Fibroblast of the aortic adventitia (primary cell): ENCODE data around the gene DDX39B. TPM values are rescaled to one million over a fixed set of nuclear protein-coding genes. Genes with fewer than 3 reads are reported as not detected.

ENCODE experiments used
- DNase-seq: peaks from one replicate; pipeline ENCODE4 v3.0.0-alpha.2; 2010; ENCODE audit warnings: low read depth
- H3K4me3 ChIP-seq: 2 replicates; pipeline ENCODE4 v1.5.1; 2011; ENCODE audit warnings: low read depth, mild to moderate bottlenecking, control low read depth, low read length, moderate library complexity
- total RNA-seq: library from RNA; depleted of rRNA; stranded (reverse); fragments of >200 nt; gene quantifications from 2 replicates; pipeline ENCODE4 v1.2.3, GENCODE V29; 2012; ENCODE audit warnings: low replicate concordance
- TF ChIP-seq, protein P1 (sequence below): IDR thresholded peaks from 2 replicates; pipeline ENCODE4 v1.5.1; 2011; ENCODE audit warnings: mild to moderate bottlenecking, low read length, control low read depth, inconsistent platforms; ENCODE audit not compliant: insufficient read depth

The DDX39B gene
- total RNA-seq, 1 donor, result 290 TPM

- H3K4me3 ChIP-seq, result no peak overlapping the region
- no peak for DNase-seq
- TF ChIP-seq, protein P1, sequence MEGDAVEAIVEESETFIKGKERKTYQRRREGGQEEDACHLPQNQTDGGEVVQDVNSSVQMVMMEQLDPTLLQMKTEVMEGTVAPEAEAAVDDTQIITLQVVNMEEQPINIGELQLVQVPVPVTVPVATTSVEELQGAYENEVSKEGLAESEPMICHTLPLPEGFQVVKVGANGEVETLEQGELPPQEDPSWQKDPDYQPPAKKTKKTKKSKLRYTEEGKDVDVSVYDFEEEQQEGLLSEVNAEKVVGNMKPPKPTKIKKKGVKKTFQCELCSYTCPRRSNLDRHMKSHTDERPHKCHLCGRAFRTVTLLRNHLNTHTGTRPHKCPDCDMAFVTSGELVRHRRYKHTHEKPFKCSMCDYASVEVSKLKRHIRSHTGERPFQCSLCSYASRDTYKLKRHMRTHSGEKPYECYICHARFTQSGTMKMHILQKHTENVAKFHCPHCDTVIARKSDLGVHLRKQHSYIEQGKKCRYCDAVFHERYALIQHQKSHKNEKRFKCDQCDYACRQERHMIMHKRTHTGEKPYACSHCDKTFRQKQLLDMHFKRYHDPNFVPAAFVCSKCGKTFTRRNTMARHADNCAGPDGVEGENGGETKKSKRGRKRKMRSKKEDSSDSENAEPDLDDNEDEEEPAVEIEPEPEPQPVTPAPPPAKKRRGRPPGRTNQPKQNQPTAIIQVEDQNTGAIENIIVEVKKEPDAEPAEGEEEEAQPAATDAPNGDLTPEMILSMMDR, result no peak
Measured at GRCh38 chr6:31579119-31579505, 37.3 kb upstream of the DDX39B start.

GRCh38 chr6:31578184-31579118, 36.6 kb upstream of the DDX39B start:
- TF ChIP-seq, protein P1, result no peak
- no peak for DNase-seq
- H3K4me3 ChIP-seq, result no peak overlapping the region

DNA sequence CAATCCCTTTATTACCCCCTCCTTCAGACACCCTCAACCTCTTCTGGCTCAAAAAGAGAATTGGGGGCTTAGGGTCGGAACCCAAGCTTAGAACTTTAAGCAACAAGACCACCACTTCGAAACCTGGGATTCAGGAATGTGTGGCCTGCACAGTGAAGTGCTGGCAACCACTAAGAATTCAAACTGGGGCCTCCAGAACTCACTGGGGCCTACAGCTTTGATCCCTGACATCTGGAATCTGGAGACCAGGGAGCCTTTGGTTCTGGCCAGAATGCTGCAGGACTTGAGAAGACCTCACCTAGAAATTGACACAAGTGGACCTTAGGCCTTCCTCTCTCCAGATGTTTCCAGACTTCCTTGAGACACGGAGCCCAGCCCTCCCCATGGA, 35.8 kb upstream of the DDX39B start:
- no peak overlapping the region for H3K4me3 ChIP-seq
- DNase-seq, result no peak
- TF ChIP-seq, protein P1, result no peak

DNA sequence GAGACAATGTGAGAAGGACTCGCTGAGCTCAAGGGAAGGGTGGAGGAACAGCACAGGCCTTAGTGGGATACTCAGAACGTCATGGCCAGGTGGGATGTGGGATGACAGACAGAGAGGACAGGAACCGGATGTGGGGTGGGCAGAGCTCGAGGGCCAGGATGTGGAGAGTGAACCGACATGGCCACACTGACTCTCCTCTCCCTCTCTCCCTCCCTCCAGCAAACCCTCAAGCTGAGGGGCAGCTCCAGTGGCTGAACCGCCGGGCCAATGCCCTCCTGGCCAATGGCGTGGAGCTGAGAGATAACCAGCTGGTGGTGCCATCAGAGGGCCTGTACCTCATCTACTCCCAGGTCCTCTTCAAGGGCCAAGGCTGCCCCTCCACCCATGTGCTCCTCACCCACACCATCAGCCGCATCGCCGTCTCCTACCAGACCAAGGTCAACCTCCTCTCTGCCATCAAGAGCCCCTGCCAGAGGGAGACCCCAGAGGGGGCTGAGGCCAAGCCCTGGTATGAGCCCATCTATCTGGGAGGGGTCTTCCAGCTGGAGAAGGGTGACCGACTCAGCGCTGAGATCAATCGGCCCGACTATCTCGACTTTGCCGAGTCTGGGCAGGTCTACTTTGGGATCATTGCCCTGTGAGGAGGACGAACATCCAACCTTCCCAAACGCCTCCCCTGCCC, 35.2 kb upstream of the DDX39B start:
- TF ChIP-seq, protein P1, result no peak
- H3K4me3 ChIP-seq, result no peak overlapping the region
- no peak for DNase-seq

GRCh38 chr6:31575952-31576685, 34.3 kb upstream of the DDX39B start:
- no peak for DNase-seq
- TF ChIP-seq, protein P1, result no peak
- H3K4me3 ChIP-seq, result no peak overlapping the region

DNA sequence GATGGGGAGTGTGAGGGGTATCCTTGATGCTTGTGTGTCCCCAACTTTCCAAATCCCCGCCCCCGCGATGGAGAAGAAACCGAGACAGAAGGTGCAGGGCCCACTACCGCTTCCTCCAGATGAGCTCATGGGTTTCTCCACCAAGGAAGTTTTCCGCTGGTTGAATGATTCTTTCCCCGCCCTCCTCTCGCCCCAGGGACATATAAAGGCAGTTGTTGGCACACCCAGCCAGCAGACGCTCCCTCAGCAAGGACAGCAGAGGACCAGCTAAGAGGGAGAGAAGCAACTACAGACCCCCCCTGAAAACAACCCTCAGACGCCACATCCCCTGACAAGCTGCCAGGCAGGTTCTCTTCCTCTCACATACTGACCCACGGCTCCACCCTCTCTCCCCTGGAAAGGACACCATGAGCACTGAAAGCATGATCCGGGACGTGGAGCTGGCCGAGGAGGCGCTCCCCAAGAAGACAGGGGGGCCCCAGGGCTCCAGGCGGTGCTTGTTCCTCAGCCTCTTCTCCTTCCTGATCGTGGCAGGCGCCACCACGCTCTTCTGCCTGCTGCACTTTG, 33.6 kb upstream of the DDX39B start, which contains the start of gene TNF:
Gene TNF (plus strand): TSS at position 231 of the 567 bp plus-strand sequence. CDS start 177 bp downstream, at position 408.
- TF ChIP-seq, protein P1, result no peak
- H3K4me3 ChIP-seq, result no peak within 1 kb of the TSS
- no peak for DNase-seq
